WI38 (cell line): ENCODE results near the gene SLC38A8.

ENCODE experiments used
- H3K4me3 ChIP-seq: 2 replicates; pipeline ENCODE4 v1.5.1; 2011; ENCODE audit warnings: low read depth, mild to moderate bottlenecking, control low read depth, low read length
- CTCF ChIP-seq: IDR thresholded peaks from 2 replicates; pipeline ENCODE4 v1.5.1; 2012; ENCODE audit warnings: low read depth, mild to moderate bottlenecking, control low read depth, low read length

Gene SLC38A8

GRCh38 chr16:84031556-84031955 lies 11.0 kb downstream of the SLC38A8 start:
- no peak for TF ChIP-seq CTCF
- H3K4me3 ChIP-seq, result no peak overlapping the region

- TF ChIP-seq CTCF, result no peak
- H3K4me3 ChIP-seq, result no peak overlapping the region
Observed at GRCh38 chr16:84029297-84030047, 13.1 kb downstream of the SLC38A8 start.

- TF ChIP-seq CTCF, result no peak
- no peak overlapping the region for H3K4me3 ChIP-seq
Observed at GRCh38 chr16:84027625-84028024, 15.0 kb downstream of the SLC38A8 start.

- H3K4me3 ChIP-seq, result no peak overlapping the region
- no peak for TF ChIP-seq CTCF
Observed at GRCh38 chr16:84026606-84027005, 16.0 kb downstream of the SLC38A8 start.

- no peak for TF ChIP-seq CTCF
- no peak overlapping the region for H3K4me3 ChIP-seq
Observed at GRCh38 chr16:84024854-84025253, 17.7 kb downstream of the SLC38A8 start.

GRCh38 chr16:84022644-84023043 lies 20.0 kb downstream of the SLC38A8 start:
- H3K4me3 ChIP-seq, result no peak overlapping the region
- no peak for TF ChIP-seq CTCF

- TF ChIP-seq CTCF, result no peak
- no peak overlapping the region for H3K4me3 ChIP-seq
Observed at GRCh38 chr16:84021488-84021887, 21.1 kb downstream of the SLC38A8 start.
